B cell (primary cell): ENCODE data around the gene PLCL1.

Source experiments
- EZH2 ChIP-seq: IDR thresholded peaks from 2 replicates; pipeline ENCODE4 v1.6.1; 2012; ENCODE audit warnings: borderline replicate concordance, low read depth, mild to moderate bottlenecking, moderate library complexity, low read length; ENCODE audit not compliant: insufficient read depth, poor library complexity, severe bottlenecking
- TF ChIP-seq, protein P1 (sequence below): fragments of 200-600 bp; IDR thresholded peaks from one replicate; pipeline ENCODE4 v1.8.0; 2022; ENCODE audit warnings: antibody characterized with exemption, mild to moderate bottlenecking

DNA sequence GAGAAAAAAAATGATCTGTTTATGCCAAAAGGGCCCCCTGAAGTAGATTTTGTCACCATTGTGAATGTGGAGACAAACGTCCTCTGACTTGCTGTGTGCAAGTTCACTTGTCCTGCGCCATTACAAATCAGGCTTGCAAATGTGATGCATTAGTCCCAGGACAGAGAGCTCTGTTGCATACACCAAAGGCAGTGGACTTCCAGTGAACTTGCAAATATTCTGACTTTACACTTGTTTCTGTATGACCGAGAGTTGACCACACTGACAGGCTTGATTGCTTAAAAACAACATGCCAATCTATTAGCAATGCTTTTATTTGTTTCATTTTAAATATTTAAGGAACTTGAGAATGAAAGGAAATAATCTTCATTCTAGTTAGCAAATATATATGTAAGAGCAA is 293.2 kb downstream of the PLCL1 start:
- TF ChIP-seq, protein P1, sequence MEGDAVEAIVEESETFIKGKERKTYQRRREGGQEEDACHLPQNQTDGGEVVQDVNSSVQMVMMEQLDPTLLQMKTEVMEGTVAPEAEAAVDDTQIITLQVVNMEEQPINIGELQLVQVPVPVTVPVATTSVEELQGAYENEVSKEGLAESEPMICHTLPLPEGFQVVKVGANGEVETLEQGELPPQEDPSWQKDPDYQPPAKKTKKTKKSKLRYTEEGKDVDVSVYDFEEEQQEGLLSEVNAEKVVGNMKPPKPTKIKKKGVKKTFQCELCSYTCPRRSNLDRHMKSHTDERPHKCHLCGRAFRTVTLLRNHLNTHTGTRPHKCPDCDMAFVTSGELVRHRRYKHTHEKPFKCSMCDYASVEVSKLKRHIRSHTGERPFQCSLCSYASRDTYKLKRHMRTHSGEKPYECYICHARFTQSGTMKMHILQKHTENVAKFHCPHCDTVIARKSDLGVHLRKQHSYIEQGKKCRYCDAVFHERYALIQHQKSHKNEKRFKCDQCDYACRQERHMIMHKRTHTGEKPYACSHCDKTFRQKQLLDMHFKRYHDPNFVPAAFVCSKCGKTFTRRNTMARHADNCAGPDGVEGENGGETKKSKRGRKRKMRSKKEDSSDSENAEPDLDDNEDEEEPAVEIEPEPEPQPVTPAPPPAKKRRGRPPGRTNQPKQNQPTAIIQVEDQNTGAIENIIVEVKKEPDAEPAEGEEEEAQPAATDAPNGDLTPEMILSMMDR = no peak
- TF ChIP-seq EZH2 = no peak
